Measurements from ENCODE around the gene TMEM39B.

The TMEM39B gene

GRCh38 chr1:32072622-32073298, at the start of gene TMEM39B:
Gene TMEM39B, plus strand, starts transcription at chr1:32072939. Its CDS starts 109 bp downstream, at chr1:32073048.
- Histone ChIP-seq H3K9me3 (ENCODE audit: control insufficient read depth in 1 of 2, low read length in 2 of 2) (no peaks in the 10 kb centered on the region), H3K4me3 (ENCODE audit: low read depth in 1 of 2, low read length in 2 of 2) (peak within 1 kb of the TSS; percentile 69 to 86), H3K27ac (ENCODE audit: low read depth, low read length) (peak within 1 kb of the TSS; percentile 84), H3K36me3 (ENCODE audit: control insufficient read depth in 1 of 2, insufficient read depth in 2 of 2, low read length in 2 of 2) (peaks cover 10 to 23% of the 10 kb centered on the region in 2 donors), H3K4me1 (ENCODE audit: control insufficient read depth in 1 of 2, insufficient read depth in 2 of 2, low read length in 2 of 2) (peaks cover 11 to 15% of the 10 kb centered on the region in 2 donors), H3K9ac (ENCODE audit: low read depth in 1 of 2, low read length in 2 of 2) (peak within 1 kb of the TSS; percentile 61 to 89), H3K27me3 (ENCODE audit: control insufficient read depth in 1 of 2, insufficient read depth in 2 of 2, low read length in 2 of 2) (no peaks in the 10 kb centered on the region)

DNA sequence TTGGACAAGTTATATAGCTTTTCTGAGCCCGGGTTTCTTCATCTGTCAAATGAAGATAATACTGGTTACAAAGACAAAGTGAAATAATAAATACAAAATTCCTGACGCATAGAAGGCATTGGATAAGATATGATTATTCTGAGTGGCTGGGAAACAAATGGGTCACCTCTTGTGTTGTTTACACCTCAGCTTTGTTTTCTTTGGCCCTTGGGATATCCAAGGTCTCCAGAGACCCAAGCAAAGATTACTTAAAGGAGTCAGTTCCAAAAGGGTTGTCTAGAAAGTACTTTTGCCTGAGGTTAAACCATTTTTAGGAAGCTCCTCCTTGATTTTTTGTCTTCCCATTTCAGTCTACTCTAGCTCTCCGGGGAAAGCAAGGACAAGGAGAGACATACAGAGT, 49.4 kb upstream of the TMEM39B start:
- Histone ChIP-seq H3K9ac (ENCODE audit: low read depth in 1 of 2, low read length in 2 of 2) (no peak overlapping the region), H3K36me3 (ENCODE audit: control insufficient read depth in 1 of 2, insufficient read depth in 2 of 2, low read length in 2 of 2) (no peaks in the 10 kb centered on the region), H3K4me1 (ENCODE audit: control insufficient read depth in 1 of 2, insufficient read depth in 2 of 2, low read length in 2 of 2) (peaks cover 17 to 18% of the 10 kb centered on the region in 2 donors), H3K4me3 (ENCODE audit: low read depth in 1 of 2, low read length in 2 of 2) (no peak overlapping the region), H3K9me3 (ENCODE audit: control insufficient read depth in 1 of 2, low read length in 2 of 2) (no peaks in the 10 kb centered on the region), H3K27me3 (ENCODE audit: control insufficient read depth in 1 of 2, insufficient read depth in 2 of 2, low read length in 2 of 2) (no peaks in the 10 kb centered on the region), H3K27ac (ENCODE audit: low read depth, low read length) (no peak overlapping the region)

- Histone ChIP-seq H3K27me3 (ENCODE audit: control insufficient read depth in 1 of 2, insufficient read depth in 2 of 2, low read length in 2 of 2) (no peaks in the 10 kb centered on the region), H3K36me3 (ENCODE audit: control insufficient read depth in 1 of 2, insufficient read depth in 2 of 2, low read length in 2 of 2) (no peaks in the 10 kb centered on the region), H3K9me3 (ENCODE audit: control insufficient read depth in 1 of 2, low read length in 2 of 2) (no peaks in the 10 kb centered on the region), H3K27ac (ENCODE audit: low read depth, low read length) (no peak overlapping the region), H3K4me3 (ENCODE audit: low read depth in 1 of 2, low read length in 2 of 2) (no peak overlapping the region), H3K4me1 (ENCODE audit: control insufficient read depth in 1 of 2, insufficient read depth in 2 of 2, low read length in 2 of 2) (peaks cover 6 to 15% of the 10 kb centered on the region in 2 donors), H3K9ac (ENCODE audit: low read depth in 1 of 2, low read length in 2 of 2) (no peak overlapping the region)
Observed at GRCh38 chr1:32025515-32025914, 47.2 kb upstream of the TMEM39B start.

- Histone ChIP-seq H3K36me3 (ENCODE audit: control insufficient read depth in 1 of 2, insufficient read depth in 2 of 2, low read length in 2 of 2) (peaks cover 14 to 24% of the 10 kb centered on the region in 2 donors), H3K4me3 (ENCODE audit: low read depth in 1 of 2, low read length in 2 of 2) (no peak overlapping the region), H3K9me3 (ENCODE audit: control insufficient read depth in 1 of 2, low read length in 2 of 2) (no peaks in the 10 kb centered on the region), H3K9ac (ENCODE audit: low read depth in 1 of 2, low read length in 2 of 2) (no peak overlapping the region), H3K27me3 (ENCODE audit: control insufficient read depth in 1 of 2, insufficient read depth in 2 of 2, low read length in 2 of 2) (no peaks in the 10 kb centered on the region), H3K27ac (ENCODE audit: low read depth, low read length) (no peak overlapping the region), H3K4me1 (ENCODE audit: control insufficient read depth in 1 of 2, insufficient read depth in 2 of 2, low read length in 2 of 2) (peaks cover 12 to 13% of the 10 kb centered on the region in 2 donors)
Observed at GRCh38 chr1:32028746-32029145, 44.0 kb upstream of the TMEM39B start.

DNA sequence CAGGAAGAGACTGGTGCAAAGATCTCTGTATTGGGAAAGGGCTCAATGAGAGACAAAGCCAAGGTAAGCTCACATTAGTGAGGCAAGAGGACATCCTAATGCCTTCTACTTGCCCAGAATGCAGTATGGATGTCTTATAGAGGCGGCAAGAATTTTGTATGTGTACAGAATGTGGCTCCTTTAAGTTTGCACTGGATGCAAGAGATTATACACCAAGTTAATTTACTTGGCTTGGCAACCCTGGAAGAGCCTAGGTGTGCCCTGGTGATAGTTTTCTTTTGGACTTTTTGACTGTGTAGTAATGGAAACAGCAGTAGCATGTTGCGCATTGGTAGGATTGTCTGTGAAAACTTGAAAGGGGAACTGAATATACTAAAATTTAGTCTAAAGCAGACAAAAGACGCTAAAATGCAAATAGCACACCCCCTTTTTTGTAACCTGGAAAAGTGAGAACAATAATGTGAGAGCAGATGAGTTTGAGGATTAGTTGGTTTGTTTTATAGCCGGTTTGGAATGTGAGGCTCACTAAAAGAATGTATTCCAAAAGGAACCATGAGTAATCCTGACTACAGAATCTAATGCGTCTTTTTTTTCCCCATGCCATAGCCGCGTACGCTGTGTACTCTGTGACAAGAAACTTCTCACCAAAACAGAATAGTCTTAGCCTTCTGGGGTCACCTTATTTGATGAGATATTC, 41.0 kb upstream of the TMEM39B start:
- H3K27me3 ChIP-seq (ENCODE audit: control insufficient read depth in 1 of 2, insufficient read depth in 2 of 2, low read length in 2 of 2) = no peaks in the 10 kb centered on the region
- no peak overlapping the region for H3K27ac ChIP-seq (ENCODE audit: low read depth, low read length)
- H3K9ac ChIP-seq (ENCODE audit: low read depth in 1 of 2, low read length in 2 of 2) = no peak overlapping the region
- H3K9me3 ChIP-seq (ENCODE audit: control insufficient read depth in 1 of 2, low read length in 2 of 2) = no peaks in the 10 kb centered on the region
- peak overlapping the region in 1 of 2 donors; percentile 19 for H3K4me3 ChIP-seq (ENCODE audit: low read depth in 1 of 2, low read length in 2 of 2)
- H3K4me1 ChIP-seq (ENCODE audit: control insufficient read depth in 1 of 2, insufficient read depth in 2 of 2, low read length in 2 of 2) = peaks cover 12 to 13% of the 10 kb centered on the region in 2 donors
- peaks cover 25 to 39% of the 10 kb centered on the region in 2 donors for H3K36me3 ChIP-seq (ENCODE audit: control insufficient read depth in 1 of 2, insufficient read depth in 2 of 2, low read length in 2 of 2)

DNA sequence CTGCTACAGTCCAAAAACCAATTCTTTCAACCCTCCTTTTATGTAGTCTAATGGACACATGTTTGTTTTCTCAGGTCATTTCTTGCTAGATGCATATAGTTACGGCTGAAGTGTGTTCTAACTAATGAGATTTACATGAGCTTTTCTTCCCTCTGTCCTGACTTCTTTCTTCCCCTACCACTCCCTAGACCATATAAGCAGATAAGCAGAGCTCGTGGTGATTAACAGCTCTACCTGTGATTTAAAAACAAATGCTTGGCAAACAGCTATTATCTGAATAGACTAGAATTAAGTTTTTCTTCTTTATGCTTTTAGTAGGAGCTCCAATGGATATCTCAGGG, 40.5 kb upstream of the TMEM39B start:
- Histone ChIP-seq H3K4me3 (ENCODE audit: low read depth in 1 of 2, low read length in 2 of 2) (peak overlapping the region in 1 of 2 donors; percentile 19), H3K4me1 (ENCODE audit: control insufficient read depth in 1 of 2, insufficient read depth in 2 of 2, low read length in 2 of 2) (peaks cover 12 to 13% of the 10 kb centered on the region in 2 donors), H3K27me3 (ENCODE audit: control insufficient read depth in 1 of 2, insufficient read depth in 2 of 2, low read length in 2 of 2) (no peaks in the 10 kb centered on the region), H3K36me3 (ENCODE audit: control insufficient read depth in 1 of 2, insufficient read depth in 2 of 2, low read length in 2 of 2) (peaks cover 30 to 44% of the 10 kb centered on the region in 2 donors), H3K9me3 (ENCODE audit: control insufficient read depth in 1 of 2, low read length in 2 of 2) (no peaks in the 10 kb centered on the region), H3K27ac (ENCODE audit: low read depth, low read length) (no peak overlapping the region), H3K9ac (ENCODE audit: low read depth in 1 of 2, low read length in 2 of 2) (no peak overlapping the region)

- Histone ChIP-seq H3K27ac (ENCODE audit: low read depth, low read length) (no peak overlapping the region), H3K27me3 (ENCODE audit: control insufficient read depth in 1 of 2, insufficient read depth in 2 of 2, low read length in 2 of 2) (no peaks in the 10 kb centered on the region), H3K4me1 (ENCODE audit: control insufficient read depth in 1 of 2, insufficient read depth in 2 of 2, low read length in 2 of 2) (peaks cover 9 to 12% of the 10 kb centered on the region in 2 donors), H3K4me3 (ENCODE audit: low read depth in 1 of 2, low read length in 2 of 2) (no peak overlapping the region), H3K9ac (ENCODE audit: low read depth in 1 of 2, low read length in 2 of 2) (no peak overlapping the region), H3K9me3 (ENCODE audit: control insufficient read depth in 1 of 2, low read length in 2 of 2) (no peaks in the 10 kb centered on the region), H3K36me3 (ENCODE audit: control insufficient read depth in 1 of 2, insufficient read depth in 2 of 2, low read length in 2 of 2) (peaks cover 44 to 71% of the 10 kb centered on the region in 2 donors)
Observed at GRCh38 chr1:32035119-32035518, 37.6 kb upstream of the TMEM39B start.

DNA sequence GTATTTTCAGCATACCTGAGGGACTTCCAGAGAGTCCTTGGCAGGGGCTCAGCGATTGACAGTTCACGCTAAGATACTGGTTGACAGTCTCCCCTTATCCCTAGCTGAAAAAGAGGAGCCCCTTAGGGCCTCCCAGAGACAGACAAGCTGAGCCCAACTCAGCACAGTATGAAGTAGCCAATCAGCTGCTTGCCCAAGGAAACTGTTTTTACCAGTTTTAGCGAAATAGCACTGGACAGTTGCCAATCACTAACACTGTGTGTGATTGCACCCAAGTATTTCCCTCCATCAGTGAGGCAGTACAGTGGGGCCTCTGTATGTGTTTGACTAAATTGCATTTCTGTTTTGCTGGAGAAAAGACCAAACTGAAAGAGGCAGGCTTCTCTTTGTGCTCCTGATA, 32.0 kb upstream of the TMEM39B start:
- Histone ChIP-seq H3K4me1 (ENCODE audit: control insufficient read depth in 1 of 2, insufficient read depth in 2 of 2, low read length in 2 of 2) (no peaks in the 10 kb centered on the region), H3K36me3 (ENCODE audit: control insufficient read depth in 1 of 2, insufficient read depth in 2 of 2, low read length in 2 of 2) (peaks cover 37 to 67% of the 10 kb centered on the region in 2 donors), H3K27ac (ENCODE audit: low read depth, low read length) (no peak overlapping the region), H3K27me3 (ENCODE audit: control insufficient read depth in 1 of 2, insufficient read depth in 2 of 2, low read length in 2 of 2) (no peaks in the 10 kb centered on the region), H3K9ac (ENCODE audit: low read depth in 1 of 2, low read length in 2 of 2) (no peak overlapping the region), H3K4me3 (ENCODE audit: low read depth in 1 of 2, low read length in 2 of 2) (no peak overlapping the region), H3K9me3 (ENCODE audit: control insufficient read depth in 1 of 2, low read length in 2 of 2) (no peaks in the 10 kb centered on the region)

DNA sequence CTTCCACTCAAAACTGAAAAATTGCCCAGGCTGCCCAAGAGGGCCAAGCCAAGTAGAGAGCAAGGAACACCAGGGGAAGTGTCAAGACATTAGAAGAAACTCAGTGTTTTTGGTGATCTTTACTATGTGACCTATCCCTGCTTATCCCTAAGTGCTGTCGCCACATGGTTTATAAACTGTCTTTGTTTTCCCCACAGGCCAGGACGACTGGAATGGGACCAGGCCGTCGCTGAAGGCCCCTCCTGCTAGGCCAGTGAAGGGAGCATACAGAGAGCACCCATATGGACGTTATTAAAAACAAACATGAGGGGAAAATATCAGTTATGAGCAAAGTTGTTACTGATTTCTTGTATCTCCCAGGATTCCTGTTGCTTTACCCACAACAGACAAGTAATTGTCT, 30.4 kb upstream of the TMEM39B start:
- H3K9me3 ChIP-seq (ENCODE audit: control insufficient read depth in 1 of 2, low read length in 2 of 2) = no peaks in the 10 kb centered on the region
- H3K27me3 ChIP-seq (ENCODE audit: control insufficient read depth in 1 of 2, insufficient read depth in 2 of 2, low read length in 2 of 2) = no peaks in the 10 kb centered on the region
- peaks cover 36 to 72% of the 10 kb centered on the region in 2 donors for H3K36me3 ChIP-seq (ENCODE audit: control insufficient read depth in 1 of 2, insufficient read depth in 2 of 2, low read length in 2 of 2)
- H3K4me1 ChIP-seq (ENCODE audit: control insufficient read depth in 1 of 2, insufficient read depth in 2 of 2, low read length in 2 of 2) = no peaks in the 10 kb centered on the region
- H3K4me3 ChIP-seq (ENCODE audit: low read depth in 1 of 2, low read length in 2 of 2) = no peak overlapping the region
- no peak overlapping the region for H3K9ac ChIP-seq (ENCODE audit: low read depth in 1 of 2, low read length in 2 of 2)
- H3K27ac ChIP-seq (ENCODE audit: low read depth, low read length) = no peak overlapping the region

- Histone ChIP-seq H3K27ac (ENCODE audit: low read depth, low read length) (no peak overlapping the region), H3K27me3 (ENCODE audit: control insufficient read depth in 1 of 2, insufficient read depth in 2 of 2, low read length in 2 of 2) (no peaks in the 10 kb centered on the region), H3K9me3 (ENCODE audit: control insufficient read depth in 1 of 2, low read length in 2 of 2) (no peaks in the 10 kb centered on the region), H3K4me3 (ENCODE audit: low read depth in 1 of 2, low read length in 2 of 2) (no peak overlapping the region), H3K4me1 (ENCODE audit: control insufficient read depth in 1 of 2, insufficient read depth in 2 of 2, low read length in 2 of 2) (no peaks in the 10 kb centered on the region), H3K36me3 (ENCODE audit: control insufficient read depth in 1 of 2, insufficient read depth in 2 of 2, low read length in 2 of 2) (peaks cover 30 to 68% of the 10 kb centered on the region in 2 donors), H3K9ac (ENCODE audit: low read depth in 1 of 2, low read length in 2 of 2) (no peak overlapping the region)
Observed at GRCh38 chr1:32044234-32044633, 28.5 kb upstream of the TMEM39B start.
